ENCODE measurements around the gene FHL3.

FHL3 gene

DNA sequence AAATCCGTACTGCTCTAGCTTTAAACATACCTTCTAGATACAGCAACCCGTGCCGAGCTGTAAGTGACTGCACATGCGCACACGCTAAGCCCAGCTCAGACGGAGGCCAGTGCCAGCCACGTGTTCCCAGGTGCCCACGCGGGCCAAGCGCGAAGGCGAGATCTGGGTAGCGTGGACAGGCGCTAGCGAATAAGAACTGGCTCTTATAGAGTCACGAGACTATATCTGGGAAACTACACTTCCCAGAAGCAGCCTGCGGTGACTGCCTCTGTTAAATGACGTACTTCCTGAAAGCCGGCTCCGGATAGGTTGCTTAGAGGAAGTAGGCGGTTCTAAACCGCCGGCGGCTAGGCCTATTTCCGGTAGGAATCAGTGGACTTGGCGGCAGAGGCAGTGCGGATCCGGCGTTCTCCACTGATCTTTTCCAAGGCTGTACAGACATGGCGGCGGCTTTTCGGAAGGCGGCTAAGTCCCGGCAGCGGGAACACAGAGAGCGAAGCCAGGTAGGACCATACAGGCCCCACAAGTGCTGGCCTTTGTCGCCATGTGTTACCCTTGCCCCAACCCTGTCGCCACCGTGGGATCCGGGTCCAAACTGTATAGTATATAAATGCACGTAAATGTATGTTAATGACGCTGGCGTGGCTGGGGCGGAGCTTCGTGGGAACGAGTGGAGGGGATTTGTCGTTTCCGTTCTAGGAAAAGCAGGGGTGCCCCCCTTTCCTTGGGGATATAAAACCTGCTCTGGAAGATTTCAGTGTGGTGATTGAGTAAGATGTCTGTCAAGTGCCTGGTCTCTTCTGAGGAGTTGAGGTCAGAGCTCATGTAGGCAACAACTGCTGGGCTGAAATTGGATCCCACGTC is 7.3 kb upstream of the FHL3 start, which contains the start of gene UTP11:
UTP11 (plus strand) TSS at position 372 of the 864 bp plus-strand sequence; CDS start at position 441, 69 bp downstream.
- DNase-seq, result peak; percentile 100

DNA sequence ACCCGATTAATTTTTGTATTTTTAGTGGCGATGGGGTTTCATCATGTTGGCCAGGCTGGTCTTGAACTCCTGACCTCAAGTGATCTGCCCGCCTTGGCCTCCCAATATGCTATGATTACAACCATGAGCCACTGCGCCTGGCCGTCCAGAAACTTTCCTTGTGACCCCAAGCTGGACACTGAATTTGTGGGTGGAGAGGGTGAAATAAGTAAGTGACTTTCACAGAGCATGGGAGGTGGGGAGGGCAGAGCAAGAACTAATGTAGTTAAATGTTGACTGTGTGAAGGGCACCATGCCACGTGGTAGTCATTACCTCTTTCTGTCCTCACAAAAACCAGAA is 4.5 kb upstream of the FHL3 start:
- no peak for DNase-seq

DNA sequence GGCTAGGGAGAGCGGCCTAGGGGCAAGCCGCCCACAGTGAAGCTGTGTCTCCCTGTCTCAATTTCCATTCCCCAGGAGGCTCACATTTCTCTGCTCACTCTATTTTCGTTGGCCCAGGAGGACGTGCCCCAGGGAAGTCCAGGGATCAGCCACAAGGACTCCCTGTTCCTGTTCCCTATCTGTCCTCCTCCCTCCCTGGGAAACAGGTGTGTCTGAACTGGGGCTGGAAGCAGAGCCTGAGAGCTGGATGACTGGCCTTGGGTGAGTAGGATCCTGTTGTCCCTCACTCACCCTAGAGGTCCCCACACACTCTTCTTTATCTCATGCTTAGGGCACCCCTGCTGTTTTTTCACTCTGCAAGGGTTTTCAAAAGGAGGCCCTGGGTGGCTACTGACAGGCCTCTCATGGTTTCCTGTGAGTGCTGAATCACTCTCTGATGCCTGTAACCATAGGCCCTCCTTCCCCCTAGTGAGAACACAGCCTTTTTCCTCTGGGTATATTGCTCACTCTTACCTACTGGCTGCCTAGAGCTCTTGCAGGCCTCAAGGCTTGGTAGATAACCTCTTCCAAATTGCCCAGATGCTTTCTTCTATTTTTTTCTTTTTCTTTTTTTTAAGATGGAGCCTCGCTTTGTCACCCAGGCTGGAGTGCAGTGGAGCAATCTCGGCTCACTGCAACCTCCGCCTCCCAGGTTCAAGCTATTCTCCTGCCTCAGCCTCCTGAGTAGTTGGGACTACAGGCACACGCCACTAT is 4.0 kb upstream of the FHL3 start:
- DNase-seq, result peak; percentile 54

DNA sequence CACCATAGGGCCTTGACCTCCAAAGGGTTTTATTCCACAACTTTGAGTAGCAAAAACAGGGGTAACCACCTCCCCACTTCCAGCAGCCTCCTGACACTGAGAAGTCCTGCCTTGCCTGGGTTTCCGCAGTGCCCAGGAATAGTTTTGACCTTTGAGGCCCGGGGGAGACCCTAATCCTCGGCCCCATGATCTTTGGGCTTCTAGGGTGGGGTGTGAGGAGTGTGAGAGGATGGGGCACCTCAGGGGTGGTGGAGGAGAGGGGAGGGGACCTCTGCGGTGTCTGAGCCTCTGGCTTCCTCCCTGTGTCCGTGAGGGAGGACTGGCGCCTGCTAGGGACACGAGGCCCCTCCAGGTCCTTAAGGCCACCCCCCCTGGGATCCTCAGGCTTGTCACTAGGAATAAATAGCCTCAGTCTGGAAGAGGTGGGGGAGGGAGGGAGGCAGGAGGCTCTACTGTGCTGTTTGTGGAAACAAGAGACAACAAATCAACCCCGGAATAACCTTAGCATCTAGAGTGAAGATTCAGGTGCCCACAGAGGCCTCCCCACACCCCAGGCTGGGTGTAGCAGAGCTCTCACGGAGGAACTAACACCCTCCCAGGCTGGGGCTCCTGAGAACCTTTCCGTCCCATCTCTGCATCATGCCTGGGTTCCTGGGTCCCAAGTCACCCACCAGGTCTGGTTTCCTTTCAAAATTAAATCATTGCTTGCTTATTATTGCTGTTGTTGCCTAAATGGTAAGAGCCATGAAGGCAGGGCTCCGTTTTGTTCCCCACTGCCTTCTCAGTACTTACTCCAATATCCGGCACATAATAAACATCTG is 904 bp upstream of the FHL3 start:
- DNase-seq, result no peak

DNA sequence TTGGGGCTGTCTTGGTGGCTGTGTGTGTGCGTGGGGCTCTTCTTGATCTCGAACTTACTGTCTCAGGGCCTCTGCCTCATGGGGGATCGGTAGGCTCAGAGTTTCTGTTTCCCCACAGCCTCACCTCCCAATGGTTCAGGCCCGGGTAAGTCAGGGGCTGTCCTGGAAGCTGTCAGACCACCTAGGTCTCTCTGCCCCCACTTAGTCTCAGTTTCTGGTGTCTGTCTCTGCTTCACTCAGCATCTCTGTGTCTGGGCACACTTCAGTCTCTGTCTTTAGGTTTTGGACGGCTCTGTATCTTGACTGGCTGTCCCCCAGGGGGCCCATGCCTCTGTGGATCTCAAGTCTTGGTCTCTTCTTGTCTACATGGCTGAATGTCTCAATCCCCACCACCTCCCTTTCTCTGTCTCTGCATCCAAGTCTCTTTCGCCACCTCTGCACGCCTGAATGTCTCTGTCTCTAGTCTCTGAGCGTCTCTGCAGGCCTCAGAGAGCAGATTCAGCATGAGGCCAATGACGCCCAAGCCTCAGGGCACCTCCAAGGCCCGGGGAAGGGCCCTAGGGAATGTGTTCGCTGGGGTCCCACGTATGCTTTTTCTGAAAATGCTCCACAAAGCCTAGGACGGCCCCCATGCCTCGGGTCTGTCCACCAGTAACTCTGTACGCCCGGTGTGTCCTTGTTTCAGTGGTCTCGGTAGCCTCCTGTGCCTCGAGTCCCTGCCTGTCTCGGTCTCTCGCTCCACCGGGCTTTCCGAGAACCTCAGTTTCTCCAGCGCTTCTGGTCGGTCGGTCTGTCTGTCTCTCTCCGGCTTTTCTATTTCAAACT is 818 bp downstream of the FHL3 start:
- DNase-seq, result peak; percentile 29

DNA sequence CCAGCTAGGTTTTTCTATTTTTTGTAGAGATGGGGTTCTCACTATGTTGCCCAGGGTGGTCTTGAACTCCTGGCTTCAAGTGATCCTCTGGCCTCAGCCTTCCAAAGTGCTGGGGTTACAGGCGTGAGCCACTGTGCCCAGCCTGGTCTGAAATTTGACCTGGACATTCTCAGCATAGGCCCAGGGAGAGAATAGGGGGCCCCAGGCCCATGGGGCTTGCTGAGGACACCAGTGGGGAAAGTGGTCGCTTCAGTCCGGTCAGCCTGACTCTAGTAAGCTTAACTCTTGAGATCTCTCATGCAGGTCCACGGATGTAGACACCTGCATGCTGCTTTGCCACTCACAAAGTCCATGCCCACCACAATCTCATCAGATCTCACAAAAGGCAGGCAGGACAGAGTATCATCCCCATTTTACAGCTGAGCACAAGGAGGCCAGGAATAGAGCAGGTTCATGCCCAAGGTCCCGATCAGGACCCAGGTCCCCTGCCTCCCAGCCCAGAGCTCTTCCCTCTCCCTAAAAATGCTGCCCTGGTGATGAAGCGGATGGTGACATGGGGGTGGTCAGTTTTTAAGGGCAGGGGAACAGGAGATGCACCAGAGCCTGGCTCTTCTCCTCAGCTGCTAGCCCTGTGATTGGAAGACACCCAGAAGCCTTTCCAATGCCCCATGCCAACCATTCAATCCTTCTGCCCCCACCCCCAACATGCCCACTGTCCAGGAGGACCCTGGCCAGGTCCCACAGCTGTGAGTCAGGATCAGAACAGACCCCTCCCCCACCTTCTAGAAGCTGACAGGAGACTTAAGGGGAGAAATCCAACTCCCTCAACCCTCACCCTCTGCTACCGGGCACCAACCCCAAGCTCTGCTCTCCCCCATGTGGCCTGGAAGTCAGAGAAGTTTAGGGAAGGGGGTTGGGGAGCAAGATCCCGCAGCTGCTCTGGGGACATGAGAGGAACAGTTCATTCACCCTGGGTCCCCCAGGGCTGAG is 1.8 kb downstream of the FHL3 start:
- DNase-seq, result peak; percentile 39

DNA sequence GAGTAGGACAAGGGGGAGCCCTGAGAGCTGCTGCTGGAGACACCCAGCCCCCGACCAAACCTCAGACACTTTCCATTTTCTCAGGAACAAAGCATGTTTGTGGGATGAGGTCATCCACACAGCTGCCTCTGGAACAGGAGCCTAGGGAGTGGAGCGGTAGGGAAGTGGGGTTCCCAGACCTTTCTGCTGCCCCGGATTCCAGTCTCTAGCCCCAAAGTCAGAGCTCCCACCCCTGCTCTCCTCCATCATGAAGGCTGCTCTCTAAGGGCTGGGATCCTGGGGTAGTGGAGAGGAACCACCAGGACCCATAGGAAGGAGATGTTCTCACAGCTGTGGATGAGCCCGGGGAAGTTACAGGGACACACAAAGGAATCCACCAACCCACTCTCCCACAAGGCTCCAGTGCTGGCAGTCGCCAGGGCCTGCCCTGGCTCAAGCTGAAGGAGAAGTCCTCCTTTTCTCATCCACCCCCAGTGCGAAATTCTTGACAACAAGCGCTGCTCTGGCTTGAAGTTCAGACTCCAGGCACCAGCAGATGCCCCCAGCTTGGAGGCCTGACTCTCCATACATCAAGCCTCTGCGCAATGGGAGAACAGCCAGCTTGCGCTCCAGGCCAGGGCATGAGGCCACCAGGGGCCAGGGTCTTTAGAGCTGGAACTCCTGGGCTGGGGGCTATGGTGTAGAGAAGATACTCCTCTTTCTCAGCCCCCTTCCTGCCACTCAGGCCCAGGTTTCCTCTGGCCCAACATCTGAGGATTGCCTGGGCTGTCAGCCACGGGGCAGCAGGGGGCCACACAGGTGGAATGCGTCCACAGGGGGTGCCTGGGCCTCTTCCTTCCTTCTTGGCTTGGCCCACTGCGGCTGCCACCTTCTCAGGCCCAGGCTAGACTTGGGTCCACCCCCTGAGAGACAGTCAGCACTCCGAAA is 4.5 kb downstream of the FHL3 start:
- peak; percentile 94 for DNase-seq

DNA sequence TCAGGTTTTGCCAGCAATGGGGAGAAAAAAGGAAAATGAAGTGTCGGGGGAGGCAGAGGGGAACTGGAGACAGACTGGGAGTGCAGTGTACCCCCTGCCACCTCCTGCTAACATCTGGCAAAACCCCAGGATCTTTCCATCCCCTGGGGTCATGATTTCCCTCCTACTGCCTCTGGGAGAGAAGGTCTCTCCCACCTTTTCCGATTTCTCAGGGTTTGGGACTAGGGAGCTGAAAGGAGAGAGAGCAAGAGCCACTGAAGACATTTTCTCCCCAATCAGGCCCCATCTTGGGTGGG is 5.1 kb downstream of the FHL3 start:
- DNase-seq, result no peak

DNA sequence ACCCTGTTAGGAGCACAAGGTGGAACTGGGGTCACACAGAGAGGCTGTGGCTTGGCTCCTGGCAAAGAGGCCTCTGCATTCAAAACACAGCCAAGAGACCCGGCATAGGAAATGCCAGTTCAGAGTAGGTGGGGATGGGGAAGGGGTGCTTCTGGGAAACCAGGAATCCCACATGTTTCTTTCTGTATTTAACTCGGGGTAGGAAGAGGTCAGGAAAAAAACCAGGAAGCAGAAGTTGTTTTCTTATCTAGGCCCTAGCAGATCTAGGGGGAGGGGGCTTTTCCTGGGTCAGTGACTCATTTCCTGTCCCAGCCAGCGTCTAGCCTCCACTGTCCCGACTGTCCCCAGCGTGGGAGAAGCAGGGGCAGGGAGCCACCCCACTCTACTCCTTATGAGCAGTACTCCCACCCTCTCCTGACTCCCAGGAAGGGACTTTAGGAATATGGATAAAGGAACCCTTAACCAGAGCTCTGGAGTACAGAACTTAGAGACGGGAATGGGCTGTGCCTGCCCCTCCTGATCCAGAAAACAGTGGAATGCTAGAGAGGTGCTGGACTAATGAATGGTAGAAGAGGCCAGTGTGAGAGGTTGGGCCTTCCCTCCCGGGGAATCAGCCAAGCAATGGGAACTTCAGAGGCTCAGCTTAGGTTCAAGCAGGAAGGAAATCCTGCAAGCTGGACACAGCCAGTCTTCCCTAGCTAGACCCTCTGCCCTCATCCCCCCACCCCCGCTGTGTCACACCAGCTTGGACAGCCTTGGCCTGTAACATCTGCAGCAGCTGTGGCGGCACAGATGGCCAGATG is 5.7 kb downstream of the FHL3 start:
- peak; percentile 69 for DNase-seq

DNA sequence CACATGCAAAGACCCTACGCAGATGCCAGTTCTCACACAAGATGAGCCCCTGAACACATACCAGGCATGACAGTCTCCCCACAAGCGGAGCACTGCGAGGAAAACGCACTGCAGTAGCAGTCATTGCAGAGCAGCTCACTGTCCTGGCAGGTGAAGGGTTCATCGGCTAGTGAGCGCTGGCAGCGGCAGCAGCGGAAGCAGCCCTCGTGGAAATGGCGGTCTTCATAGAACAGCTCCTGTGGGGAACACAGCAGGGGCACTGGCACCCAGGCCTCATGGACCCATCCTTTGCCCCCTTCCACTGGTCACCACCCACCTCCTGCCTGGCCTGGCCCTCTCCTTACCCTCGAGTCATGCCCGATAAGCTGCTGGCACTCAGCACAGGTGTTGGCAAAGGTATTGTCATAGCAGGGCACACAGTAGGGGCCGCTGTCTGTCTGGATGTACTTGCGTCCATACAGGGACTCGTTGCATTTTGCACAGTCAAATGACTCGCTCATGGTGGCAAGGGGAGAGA is 6.3 kb downstream of the FHL3 start:
- DNase-seq, result no peak

DNA sequence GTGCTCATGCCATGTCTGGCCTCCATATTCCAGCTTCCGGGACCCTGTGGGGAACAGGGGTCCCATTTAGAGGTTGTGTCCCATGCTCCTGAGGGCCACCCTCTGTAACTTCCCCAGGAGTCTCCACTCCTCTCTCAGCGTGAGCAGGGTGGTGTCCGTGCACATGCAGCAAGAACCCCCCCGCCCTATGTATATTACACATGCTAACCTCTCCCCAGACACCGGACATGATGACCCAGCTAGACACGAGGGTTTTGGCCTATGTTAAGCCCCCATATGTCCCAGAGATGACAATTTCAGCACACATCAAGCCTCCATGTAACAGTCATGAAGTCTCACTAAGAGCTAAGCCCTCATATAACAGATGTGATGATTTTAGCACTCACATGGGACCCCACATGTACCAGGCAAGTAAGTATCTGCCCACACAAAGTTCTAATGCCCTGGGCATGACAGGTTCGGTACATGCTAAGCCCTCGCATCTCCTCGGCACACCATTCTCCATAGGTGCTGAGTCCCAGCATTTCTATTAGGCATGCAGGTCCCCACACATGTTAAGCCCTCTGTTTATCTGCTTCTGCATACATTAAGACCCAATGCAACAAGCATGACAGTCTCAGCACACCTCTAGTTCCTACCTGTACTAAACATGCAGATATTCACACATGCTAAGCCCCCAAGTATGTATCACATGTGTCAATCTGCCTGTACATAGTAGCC is 7.1 kb downstream of the FHL3 start:
- DNase-seq, result no peak

DNA sequence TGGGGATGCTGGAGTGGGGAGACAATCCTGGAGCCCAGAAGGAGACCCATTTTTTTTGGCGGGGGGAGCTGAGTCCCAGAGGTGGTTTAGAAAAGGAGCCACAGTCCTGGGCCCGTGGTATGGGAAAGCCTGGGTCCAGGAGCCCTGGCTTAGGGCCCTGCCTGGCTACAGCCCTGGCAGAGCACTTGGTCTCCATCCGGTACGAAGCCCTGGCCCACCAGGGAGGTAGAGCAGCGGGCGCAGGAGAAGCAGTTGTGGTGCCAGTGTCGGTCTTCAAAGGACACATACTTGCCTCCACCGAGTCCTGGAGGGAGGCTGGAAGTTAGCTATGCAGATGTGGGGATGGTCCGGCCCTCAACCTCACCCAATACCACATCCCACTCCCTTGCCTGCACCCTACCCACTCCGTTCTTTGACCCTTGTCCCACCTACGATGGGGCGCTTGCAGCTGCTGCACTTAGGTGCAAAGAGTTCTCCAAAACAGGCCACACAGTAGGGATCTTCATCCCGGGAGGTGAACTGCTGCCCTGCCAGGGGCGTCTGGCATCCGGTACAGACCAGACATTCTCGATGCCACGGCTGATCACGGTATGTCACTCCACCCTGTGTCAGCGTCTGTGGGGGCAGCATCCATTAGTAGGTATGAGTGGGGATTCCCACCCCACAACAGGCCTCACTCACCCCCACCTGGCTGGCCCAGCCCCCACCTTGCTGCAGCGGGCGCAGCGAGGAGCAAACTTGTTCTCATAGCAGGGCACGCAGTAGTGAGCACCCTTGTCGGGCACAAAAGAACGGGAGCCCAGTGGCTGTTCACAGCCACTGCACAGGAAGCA is 7.8 kb downstream of the FHL3 start:
- DNase-seq, result no peak

DNA sequence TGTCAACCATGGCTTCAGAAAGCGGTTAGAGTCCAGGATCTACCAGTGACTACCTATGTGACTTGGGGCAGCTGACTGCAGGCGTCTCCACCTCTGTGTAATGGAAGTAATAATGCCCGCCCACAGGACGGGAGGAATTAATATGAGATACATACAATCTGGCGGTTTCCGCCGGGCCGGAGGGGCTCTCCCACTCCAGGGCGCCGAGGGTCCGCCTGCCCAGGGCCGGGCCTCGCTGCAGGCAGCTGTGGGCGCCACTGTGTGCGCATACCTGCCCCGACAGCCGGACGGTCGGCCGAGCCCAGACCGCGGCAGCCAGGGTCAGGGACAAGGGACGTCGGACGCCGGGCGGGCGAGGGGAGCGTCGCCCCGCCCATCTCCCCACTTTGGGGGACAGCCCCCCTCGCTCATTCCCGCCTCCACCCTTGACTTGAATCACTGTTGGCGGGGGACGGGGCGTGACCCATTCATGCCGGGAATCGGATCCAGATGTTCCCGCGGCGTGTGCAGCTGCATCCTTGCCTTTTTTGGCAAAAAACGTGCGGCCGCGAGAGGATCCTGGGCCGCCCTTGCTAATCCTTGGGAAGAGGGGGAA is 9.5 kb downstream of the FHL3 start:
- DNase-seq, result peak; percentile 98

DNA sequence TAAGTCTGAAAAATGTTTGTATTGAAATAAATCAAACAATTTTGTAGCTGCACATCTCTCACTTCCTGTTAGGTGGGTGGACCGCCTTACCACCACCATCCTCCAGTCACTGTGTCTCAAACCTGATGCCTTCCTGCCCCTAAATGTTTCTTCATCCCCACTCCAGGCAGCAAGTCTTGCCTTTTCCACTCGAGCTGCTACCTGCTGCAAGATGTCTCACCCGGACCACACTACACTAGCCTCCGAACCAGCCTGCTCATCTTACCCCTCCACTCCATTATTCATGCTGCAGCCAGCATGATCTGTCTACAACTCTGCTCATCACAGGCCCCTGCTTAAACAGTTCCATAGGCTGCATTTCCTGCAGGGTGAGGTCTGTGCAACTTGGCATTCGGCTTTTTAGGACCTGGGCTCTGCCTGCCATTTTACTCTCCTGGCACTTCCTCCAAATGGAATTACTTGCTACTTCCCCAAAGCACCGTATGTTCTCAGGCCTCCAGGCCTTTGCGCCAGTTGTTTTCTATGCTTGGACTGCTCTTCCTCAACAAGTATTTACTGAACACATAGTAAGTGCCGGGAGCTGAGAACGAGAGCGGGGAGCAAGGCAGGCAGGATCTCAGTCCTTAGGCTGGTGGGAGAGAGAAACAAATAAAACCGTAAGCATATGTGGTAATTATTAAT is 10.3 kb downstream of the FHL3 start:
- DNase-seq, result no peak

DNA sequence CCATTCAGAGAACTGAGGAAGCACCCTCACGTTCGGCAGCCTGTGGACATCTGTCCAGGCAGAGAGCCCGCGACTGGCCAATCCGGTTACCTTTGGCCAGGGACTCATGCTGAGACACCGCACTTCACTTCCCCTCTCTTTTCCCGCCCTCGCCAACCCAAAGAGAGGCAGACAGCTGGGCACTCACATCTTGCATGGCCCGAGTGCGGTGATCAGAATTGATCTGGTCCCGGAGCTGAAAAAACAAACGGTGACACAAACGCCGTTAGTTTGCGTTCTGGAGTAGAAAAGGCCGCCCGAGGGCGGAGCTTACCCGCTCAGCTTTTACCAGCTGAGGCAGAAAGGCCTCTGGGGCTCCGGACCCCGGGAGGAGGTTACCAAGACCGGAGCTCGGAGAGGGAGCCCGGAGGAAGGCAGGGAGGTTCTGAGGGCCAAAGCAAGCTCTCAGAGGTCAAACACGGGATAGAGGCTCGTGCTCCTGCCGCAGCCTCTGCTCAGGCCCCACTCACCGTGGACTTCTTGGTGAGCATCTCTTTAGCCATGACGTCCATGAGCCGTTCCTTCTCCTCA is 15.9 kb downstream of the FHL3 start:
- no peak for DNase-seq

DNA sequence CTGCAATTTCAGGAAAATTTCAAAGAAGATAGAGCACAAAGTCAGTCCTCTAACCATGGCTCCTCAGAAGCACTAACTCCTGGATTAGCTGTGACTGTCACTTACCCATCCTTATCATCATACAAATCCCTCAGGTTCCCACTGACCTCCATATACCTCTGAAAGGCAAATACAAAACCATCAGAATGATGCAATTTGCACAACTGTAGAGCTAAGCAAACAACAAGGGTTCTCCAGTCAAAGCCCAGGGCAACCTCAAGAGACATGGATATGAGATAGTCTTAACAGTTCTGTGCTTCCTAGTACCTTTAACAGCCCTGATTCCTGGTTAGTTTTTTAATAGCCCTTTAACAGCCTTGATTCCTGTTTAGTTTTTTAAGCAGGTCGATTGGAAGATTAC is 17.6 kb downstream of the FHL3 start:
- DNase-seq, result no peak

Measured in HCEC 1CT (cell line).